Liver (tissue), 9 donors: ENCODE data around the gene TPD52L2. TPM values are rescaled to one million over a fixed set of nuclear protein-coding genes. Genes with fewer than 3 reads are reported as not detected.
A peak's percentile ranks its signal among the peaks of the same experiment; 100 is the strongest.

ENCODE experiments used
- DNase-seq: peaks from one replicate; pipeline ENCODE4 v3.0.0-alpha.2; 2017; ENCODE audit warnings: low spot score
- H3K27ac ChIP-seq, 2 donors: one replicate each; pipeline ENCODE4 v1.7.0; 2013; ENCODE audit warnings: inconsistent platforms in 2 of 2, low read length in 2 of 2, control low read depth in 1 of 2, low read depth in 1 of 2, mild to moderate bottlenecking in 1 of 2
- H3K27me3 ChIP-seq, 4 donors: one replicate each; pipeline versions ENCODE4 v1.6.1 to v1.7.0; 2013; ENCODE audit warnings: low read length in 3 of 4, inconsistent platforms in 1 of 4, mild to moderate bottlenecking in 1 of 4, moderate library complexity in 1 of 4; ENCODE audit not compliant: control insufficient read depth in 4 of 4, insufficient read depth in 4 of 4
- H3K36me3 ChIP-seq, 4 donors: one replicate each; pipeline versions ENCODE4 v1.6.1 to v1.7.0; 2013; ENCODE audit warnings: low read length in 3 of 4, mild to moderate bottlenecking in 3 of 4, low read depth in 1 of 4, moderate library complexity in 1 of 4; ENCODE audit not compliant: control insufficient read depth in 4 of 4, insufficient read depth in 3 of 4
- H3K4me1 ChIP-seq, 4 donors: one replicate each; pipeline versions ENCODE4 v1.6.1 to v1.7.0; 2013; ENCODE audit warnings: low read length in 3 of 4, mild to moderate bottlenecking in 3 of 4, moderate library complexity in 1 of 4; ENCODE audit not compliant: control insufficient read depth in 4 of 4, insufficient read depth in 4 of 4
- H3K4me3 ChIP-seq, 3 donors: one replicate each; pipeline versions ENCODE4 v1.6.1 to v1.7.0; 2013; ENCODE audit warnings: low read length in 3 of 3, control low read depth in 1 of 3, low read depth in 1 of 3, mild to moderate bottlenecking in 1 of 3
- H3K9ac ChIP-seq, 2 donors: one replicate each; pipeline ENCODE4 v1.7.0; 2013; ENCODE audit warnings: low read length in 2 of 2, mild to moderate bottlenecking in 2 of 2, moderate library complexity in 2 of 2, control low read depth in 1 of 2, low read depth in 1 of 2
- H3K9me3 ChIP-seq, 4 donors: one replicate each; pipeline versions ENCODE4 v1.6.1 to v1.7.0; 2013; ENCODE audit warnings: low read length in 3 of 4; ENCODE audit not compliant: control insufficient read depth in 4 of 4
- EGR1 ChIP-seq, 2 donors: IDR thresholded peaks; 2 replicates each; pipeline ENCODE4 v1.6.1; 2016 to 2018; ENCODE audit warnings: antibody characterized with exemption in 2 of 2, low read depth in 2 of 2
- FOXA1 ChIP-seq: IDR thresholded peaks from 2 replicates; pipeline ENCODE4 v1.6.1; 2016; ENCODE audit warnings: antibody characterized with exemption
- FOXA2 ChIP-seq: IDR thresholded peaks from 2 replicates; pipeline ENCODE4 v1.6.1; 2016; ENCODE audit warnings: antibody characterized with exemption
- GABPA ChIP-seq, 2 donors: IDR thresholded peaks in 1 of 2; conservative IDR thresholded peaks in 1 of 2; 2 replicates each; pipeline ENCODE4 v1.6.1; 2016; ENCODE audit warnings: antibody characterized with exemption in 2 of 2, mild to moderate bottlenecking in 1 of 2, moderate library complexity in 1 of 2
- HNF4A ChIP-seq, 2 donors: conservative IDR thresholded peaks; 2 replicates each; pipeline ENCODE4 v1.6.1; 2016; ENCODE audit warnings: antibody characterized with exemption in 2 of 2, mild to moderate bottlenecking in 2 of 2
- HNF4G ChIP-seq: IDR thresholded peaks from 2 replicates; pipeline ENCODE4 v1.6.1; 2016; ENCODE audit warnings: antibody characterized with exemption
- JUND ChIP-seq, 2 donors: IDR thresholded peaks; 2 replicates each; pipeline ENCODE4 v1.6.1; 2016; ENCODE audit warnings: antibody characterized with exemption in 2 of 2
- NR2F2 ChIP-seq: IDR thresholded peaks from 2 replicates; pipeline ENCODE4 v1.6.1; 2016; ENCODE audit warnings: antibody characterized with exemption
- RAD21 ChIP-seq, 2 donors: IDR thresholded peaks; 2 replicates each; pipeline ENCODE4 v1.6.1; 2016; ENCODE audit warnings: antibody characterized with exemption in 2 of 2, mild to moderate bottlenecking in 2 of 2
- RXRA ChIP-seq, 2 donors: IDR thresholded peaks; 2 replicates each; pipeline ENCODE4 v1.6.1; 2017 to 2018; ENCODE audit warnings: antibody characterized with exemption in 2 of 2, mild to moderate bottlenecking in 1 of 2
- SP1 ChIP-seq: IDR thresholded peaks from 2 replicates; pipeline ENCODE4 v1.6.1; 2018; ENCODE audit warnings: antibody characterized with exemption, mild to moderate bottlenecking
- TAF1 ChIP-seq: conservative IDR thresholded peaks from 2 replicates; pipeline ENCODE4 v1.6.1; 2016; ENCODE audit warnings: antibody characterized with exemption, mild to moderate bottlenecking
- YY1 ChIP-seq: IDR thresholded peaks from 2 replicates; pipeline ENCODE4 v1.6.1; 2016; ENCODE audit warnings: antibody characterized with exemption, mild to moderate bottlenecking
- WGBS: extraction: QIAGEN DNeasy Blood & Tissue Kit; methylation state at CpG from one replicate; pipeline ENCODE4 v1.1.7; 2013; 5-methylcytosine and 5-hydroxymethylcytosine counted together
- polyA plus RNA-seq, 2 donors: library from polyadenylated mRNA; stranded (reverse) in 1 of 2; unstranded in 1 of 2; fragments of 200-250 nt in 1 of 2; fragments of >200 nt in 1 of 2; fragmentation: Nextera tagmentation in 1 of 2; extraction: Ambion mirVana in 1 of 2; gene quantifications; one replicate each; pipeline versions ENCODE4 v1.2.1 to v1.2.3, GENCODE V29; 2013 to 2015
- total RNA-seq, 2 donors: library from RNA; depleted of rRNA; stranded (reverse); fragments of >200 nt; gene quantifications; one replicate each; pipeline ENCODE4 v1.2.3, GENCODE V29; 2014
- TF ChIP-seq, protein P1 (sequence below): IDR thresholded peaks from 2 replicates; pipeline ENCODE4 v1.6.1; 2016; ENCODE audit warnings: antibody characterized with exemption
- TF ChIP-seq, protein P2 (sequence below): fragments of 150-350 bp; IDR thresholded peaks from 2 replicates; pipeline ENCODE4 v1.5.1; 2017; ENCODE audit warnings: improper control_type of control experiment, low read depth, low read length; ENCODE audit not compliant: missing input control
- TF ChIP-seq, protein P3 (sequence below): IDR thresholded peaks from 2 replicates; pipeline ENCODE4 v1.6.1; 2016; ENCODE audit warnings: antibody characterized with exemption, mild to moderate bottlenecking
- TF ChIP-seq, protein P4 (sequence below): IDR thresholded peaks from 2 replicates; pipeline ENCODE4 v1.6.1; 2016; ENCODE audit warnings: antibody characterized with exemption
- donor health status: healthy.
- donor health status: healthy.
- donor health status: healthy.
- donor health status: healthy.
- donor health status: healthy.

The TPD52L2 gene
- total and polyA plus RNA-seq, 4 donors = 12.3 to 33.0 (median 28.2) TPM

DNA sequence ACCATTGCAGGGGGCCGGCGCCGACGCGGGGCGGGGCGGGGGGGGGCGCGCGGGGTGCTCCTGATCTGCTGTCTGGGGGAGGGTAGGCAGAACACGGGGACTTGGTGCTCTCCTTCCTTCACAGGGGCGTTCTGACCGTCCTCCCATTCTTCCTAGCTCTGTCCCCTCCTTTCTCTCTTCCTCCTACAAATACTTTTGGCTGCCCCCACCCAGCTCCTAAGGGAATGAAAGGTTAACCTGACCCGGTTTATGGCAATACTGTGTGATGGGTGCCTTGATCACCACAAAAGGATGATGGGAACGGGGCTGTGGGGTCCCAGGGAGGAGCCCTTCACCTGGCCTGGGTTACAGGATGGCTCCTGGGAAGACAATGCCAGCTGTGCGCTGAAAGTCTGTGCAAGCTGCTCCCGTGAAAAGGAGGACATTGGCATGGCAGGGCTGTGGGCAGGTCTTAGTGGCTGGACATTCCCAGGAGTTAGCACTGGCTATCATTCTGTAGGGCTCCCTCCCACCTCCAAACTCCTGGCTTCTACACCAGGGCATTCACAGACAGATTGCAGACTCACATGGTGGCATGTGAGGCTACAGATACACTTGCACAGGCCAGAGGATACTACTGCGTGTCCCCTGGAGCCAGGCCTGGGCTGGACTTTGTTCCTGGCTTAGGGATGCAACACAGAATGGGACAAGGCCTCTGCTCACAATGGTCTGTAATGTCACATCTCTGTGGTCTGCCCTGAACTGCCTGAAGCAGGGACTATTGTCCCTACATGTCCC, 1.9 kb upstream of the TPD52L2 start:
- Histone ChIP-seq H3K9me3 (no peaks in the 10 kb centered on the region), H3K4me3 (peak overlapping the region; percentile 53 to 70 (median 63)), H3K36me3 (peaks cover 0 to 2% (median 0%) of the 10 kb centered on the region in 4 donors), H3K27ac (peak overlapping the region; percentile 86 to 89), H3K27me3 (no peaks in the 10 kb centered on the region), H3K4me1 (peaks cover 6 to 39% (median 20%) of the 10 kb centered on the region in 4 donors), H3K9ac (peak overlapping the region; percentile 21 to 90)
- TF ChIP-seq, protein P1, sequence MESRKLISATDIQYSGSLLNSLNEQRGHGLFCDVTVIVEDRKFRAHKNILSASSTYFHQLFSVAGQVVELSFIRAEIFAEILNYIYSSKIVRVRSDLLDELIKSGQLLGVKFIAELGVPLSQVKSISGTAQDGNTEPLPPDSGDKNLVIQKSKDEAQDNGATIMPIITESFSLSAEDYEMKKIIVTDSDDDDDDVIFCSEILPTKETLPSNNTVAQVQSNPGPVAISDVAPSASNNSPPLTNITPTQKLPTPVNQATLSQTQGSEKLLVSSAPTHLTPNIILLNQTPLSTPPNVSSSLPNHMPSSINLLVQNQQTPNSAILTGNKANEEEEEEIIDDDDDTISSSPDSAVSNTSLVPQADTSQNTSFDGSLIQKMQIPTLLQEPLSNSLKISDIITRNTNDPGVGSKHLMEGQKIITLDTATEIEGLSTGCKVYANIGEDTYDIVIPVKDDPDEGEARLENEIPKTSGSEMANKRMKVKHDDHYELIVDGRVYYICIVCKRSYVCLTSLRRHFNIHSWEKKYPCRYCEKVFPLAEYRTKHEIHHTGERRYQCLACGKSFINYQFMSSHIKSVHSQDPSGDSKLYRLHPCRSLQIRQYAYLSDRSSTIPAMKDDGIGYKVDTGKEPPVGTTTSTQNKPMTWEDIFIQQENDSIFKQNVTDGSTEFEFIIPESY = no peak
- TF ChIP-seq HNF4A (conservative IDR thresholded peaks at IDR 0.05) = peak; percentile 32 to 58
- no peak for TF ChIP-seq JUND (IDR thresholded peaks at IDR 0.05)
- no peak for TF ChIP-seq SP1
- TF ChIP-seq, protein P2, sequence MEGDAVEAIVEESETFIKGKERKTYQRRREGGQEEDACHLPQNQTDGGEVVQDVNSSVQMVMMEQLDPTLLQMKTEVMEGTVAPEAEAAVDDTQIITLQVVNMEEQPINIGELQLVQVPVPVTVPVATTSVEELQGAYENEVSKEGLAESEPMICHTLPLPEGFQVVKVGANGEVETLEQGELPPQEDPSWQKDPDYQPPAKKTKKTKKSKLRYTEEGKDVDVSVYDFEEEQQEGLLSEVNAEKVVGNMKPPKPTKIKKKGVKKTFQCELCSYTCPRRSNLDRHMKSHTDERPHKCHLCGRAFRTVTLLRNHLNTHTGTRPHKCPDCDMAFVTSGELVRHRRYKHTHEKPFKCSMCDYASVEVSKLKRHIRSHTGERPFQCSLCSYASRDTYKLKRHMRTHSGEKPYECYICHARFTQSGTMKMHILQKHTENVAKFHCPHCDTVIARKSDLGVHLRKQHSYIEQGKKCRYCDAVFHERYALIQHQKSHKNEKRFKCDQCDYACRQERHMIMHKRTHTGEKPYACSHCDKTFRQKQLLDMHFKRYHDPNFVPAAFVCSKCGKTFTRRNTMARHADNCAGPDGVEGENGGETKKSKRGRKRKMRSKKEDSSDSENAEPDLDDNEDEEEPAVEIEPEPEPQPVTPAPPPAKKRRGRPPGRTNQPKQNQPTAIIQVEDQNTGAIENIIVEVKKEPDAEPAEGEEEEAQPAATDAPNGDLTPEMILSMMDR = no peak
- TF ChIP-seq HNF4G = no peak
- TF ChIP-seq YY1 = no peak
- 81% methylated on average over 18 of the region's 18 CpGs for WGBS
- no peak for DNase-seq

DNA sequence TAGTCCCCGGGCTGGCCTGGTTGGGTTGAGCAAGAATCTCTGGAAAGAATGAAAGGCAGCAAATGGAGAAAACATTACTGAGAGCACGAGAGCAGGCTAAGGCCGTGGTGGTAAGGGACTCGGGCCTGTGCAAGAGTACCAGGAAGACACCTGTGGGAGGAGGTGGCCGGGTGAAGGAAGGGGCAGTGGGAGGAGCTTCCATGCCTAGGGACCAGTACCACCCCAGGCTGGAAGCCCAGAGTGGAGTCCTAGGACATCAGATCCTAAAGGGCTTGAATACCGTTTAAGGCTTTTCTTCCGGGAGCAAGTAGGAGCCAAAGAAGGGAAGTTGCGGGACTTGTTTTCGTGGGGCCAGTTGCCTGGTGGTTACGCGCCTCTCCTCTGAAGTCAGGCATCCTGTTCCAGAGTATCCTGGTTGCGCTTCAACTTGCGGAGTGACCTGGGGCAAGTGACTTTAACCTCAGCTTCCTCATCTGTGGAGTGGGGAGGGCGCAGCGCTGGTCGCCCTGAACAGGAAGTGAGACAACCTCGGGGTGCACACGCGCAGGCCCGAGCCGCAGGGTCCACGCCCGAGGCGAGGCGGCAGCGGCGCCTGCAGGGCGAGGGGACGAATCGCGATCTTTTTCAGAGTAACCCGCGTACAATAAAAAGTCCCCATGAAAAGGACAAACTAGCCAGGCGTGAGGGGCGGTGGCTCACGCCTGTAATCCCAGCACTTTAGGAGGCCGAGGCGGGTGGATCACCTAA, 1.1 kb upstream of the TPD52L2 start:
- H3K27ac ChIP-seq = peak overlapping the region; percentile 86 to 89
- H3K9me3 ChIP-seq = no peaks in the 10 kb centered on the region
- H3K9ac ChIP-seq = peak overlapping the region; percentile 74 to 90
- DNase-seq = peak; percentile 66
- H3K27me3 ChIP-seq = no peaks in the 10 kb centered on the region
- 2% methylated on average over 38 of the region's 38 CpGs for WGBS
- peaks cover 4 to 36% (median 17%) of the 10 kb centered on the region in 4 donors for H3K4me1 ChIP-seq
- peak overlapping the region; percentile 53 to 70 (median 63) for H3K4me3 ChIP-seq
- H3K36me3 ChIP-seq = peaks cover 0 to 5% (median 2%) of the 10 kb centered on the region in 4 donors
- peak; percentile 33 to 64 for TF ChIP-seq RXRA (IDR thresholded peaks at IDR 0.05)
- peak; percentile 41 to 84 for TF ChIP-seq GABPA (IDR thresholded peaks at IDR 0.05 in 1 of 2, conservative IDR thresholded peaks at IDR 0.05 in 1 of 2)
- TF ChIP-seq TAF1 = no peak
- no peak for TF ChIP-seq FOXA2
- TF ChIP-seq, protein P3, sequence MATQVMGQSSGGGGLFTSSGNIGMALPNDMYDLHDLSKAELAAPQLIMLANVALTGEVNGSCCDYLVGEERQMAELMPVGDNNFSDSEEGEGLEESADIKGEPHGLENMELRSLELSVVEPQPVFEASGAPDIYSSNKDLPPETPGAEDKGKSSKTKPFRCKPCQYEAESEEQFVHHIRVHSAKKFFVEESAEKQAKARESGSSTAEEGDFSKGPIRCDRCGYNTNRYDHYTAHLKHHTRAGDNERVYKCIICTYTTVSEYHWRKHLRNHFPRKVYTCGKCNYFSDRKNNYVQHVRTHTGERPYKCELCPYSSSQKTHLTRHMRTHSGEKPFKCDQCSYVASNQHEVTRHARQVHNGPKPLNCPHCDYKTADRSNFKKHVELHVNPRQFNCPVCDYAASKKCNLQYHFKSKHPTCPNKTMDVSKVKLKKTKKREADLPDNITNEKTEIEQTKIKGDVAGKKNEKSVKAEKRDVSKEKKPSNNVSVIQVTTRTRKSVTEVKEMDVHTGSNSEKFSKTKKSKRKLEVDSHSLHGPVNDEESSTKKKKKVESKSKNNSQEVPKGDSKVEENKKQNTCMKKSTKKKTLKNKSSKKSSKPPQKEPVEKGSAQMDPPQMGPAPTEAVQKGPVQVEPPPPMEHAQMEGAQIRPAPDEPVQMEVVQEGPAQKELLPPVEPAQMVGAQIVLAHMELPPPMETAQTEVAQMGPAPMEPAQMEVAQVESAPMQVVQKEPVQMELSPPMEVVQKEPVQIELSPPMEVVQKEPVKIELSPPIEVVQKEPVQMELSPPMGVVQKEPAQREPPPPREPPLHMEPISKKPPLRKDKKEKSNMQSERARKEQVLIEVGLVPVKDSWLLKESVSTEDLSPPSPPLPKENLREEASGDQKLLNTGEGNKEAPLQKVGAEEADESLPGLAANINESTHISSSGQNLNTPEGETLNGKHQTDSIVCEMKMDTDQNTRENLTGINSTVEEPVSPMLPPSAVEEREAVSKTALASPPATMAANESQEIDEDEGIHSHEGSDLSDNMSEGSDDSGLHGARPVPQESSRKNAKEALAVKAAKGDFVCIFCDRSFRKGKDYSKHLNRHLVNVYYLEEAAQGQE = peak; percentile 27
- TF ChIP-seq FOXA1 = peak; percentile 13
- TF ChIP-seq EGR1 (IDR thresholded peaks at IDR 0.05; ENCODE audit: low read depth in 2 of 2) = no peak
- peak in 1 of 2 donors; percentile 9 for TF ChIP-seq JUND (IDR thresholded peaks at IDR 0.05)
- TF ChIP-seq, protein P2 = peak; percentile 56
- no peak for TF ChIP-seq YY1
- TF ChIP-seq, protein P4, sequence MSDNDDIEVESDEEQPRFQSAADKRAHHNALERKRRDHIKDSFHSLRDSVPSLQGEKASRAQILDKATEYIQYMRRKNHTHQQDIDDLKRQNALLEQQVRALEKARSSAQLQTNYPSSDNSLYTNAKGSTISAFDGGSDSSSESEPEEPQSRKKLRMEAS = no peak
- TF ChIP-seq, protein P1 = no peak
- TF ChIP-seq HNF4G = no peak
- peak; percentile 81 to 83 for TF ChIP-seq RAD21 (IDR thresholded peaks at IDR 0.05)
- TF ChIP-seq NR2F2 = peak; percentile 66
